Fibroblast of villous mesenchyme (primary cell): Measurements from ENCODE around the gene SREBF2. TPM values are rescaled to one million over a fixed set of nuclear protein-coding genes. Genes with fewer than 3 reads are reported as not detected.

Experiments
- DNase-seq: peaks from one replicate; pipeline ENCODE4 v3.0.0-alpha.2; 2010; ENCODE audit warnings: low read depth
- H3K4me3 ChIP-seq: 2 replicates; pipeline ENCODE4 v1.5.1; 2011; ENCODE audit warnings: low read depth, mild to moderate bottlenecking, low read length
- total RNA-seq: library from RNA; depleted of rRNA; stranded (reverse); fragments of >200 nt; gene quantifications from 2 replicates; pipeline ENCODE4 v1.2.3, GENCODE V29; 2012
- TF ChIP-seq, protein P1 (sequence below): IDR thresholded peaks from 2 replicates; pipeline ENCODE4 v1.5.1; 2012; ENCODE audit warnings: low read depth, mild to moderate bottlenecking, low read length; ENCODE audit not compliant: insufficient read depth

The SREBF2 gene
- total RNA-seq, 1 donor = 83.3 TPM

DNA sequence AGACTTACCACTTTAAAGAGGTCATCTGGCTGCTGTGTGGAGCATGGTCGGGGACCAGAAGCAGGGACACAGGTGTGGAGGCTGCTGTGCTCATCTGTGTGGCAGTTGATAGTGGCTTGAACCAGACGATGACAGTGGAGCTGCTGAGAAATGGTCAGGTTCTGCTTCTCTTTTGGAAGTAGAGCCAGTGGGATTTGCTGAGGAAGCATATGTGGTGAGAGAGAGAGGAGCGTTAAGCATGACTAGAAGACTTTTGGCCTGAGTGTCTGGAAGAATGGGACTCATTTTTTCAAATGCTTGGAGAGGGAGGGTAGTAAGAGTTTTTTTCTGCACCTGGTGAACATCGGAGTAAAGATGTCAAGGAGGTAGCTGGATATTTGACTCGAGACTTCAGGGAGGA lies 12.5 kb upstream of the SREBF2 start:
- no peak overlapping the region for H3K4me3 ChIP-seq
- no peak for DNase-seq
- TF ChIP-seq, protein P1, sequence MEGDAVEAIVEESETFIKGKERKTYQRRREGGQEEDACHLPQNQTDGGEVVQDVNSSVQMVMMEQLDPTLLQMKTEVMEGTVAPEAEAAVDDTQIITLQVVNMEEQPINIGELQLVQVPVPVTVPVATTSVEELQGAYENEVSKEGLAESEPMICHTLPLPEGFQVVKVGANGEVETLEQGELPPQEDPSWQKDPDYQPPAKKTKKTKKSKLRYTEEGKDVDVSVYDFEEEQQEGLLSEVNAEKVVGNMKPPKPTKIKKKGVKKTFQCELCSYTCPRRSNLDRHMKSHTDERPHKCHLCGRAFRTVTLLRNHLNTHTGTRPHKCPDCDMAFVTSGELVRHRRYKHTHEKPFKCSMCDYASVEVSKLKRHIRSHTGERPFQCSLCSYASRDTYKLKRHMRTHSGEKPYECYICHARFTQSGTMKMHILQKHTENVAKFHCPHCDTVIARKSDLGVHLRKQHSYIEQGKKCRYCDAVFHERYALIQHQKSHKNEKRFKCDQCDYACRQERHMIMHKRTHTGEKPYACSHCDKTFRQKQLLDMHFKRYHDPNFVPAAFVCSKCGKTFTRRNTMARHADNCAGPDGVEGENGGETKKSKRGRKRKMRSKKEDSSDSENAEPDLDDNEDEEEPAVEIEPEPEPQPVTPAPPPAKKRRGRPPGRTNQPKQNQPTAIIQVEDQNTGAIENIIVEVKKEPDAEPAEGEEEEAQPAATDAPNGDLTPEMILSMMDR = no peak

DNA sequence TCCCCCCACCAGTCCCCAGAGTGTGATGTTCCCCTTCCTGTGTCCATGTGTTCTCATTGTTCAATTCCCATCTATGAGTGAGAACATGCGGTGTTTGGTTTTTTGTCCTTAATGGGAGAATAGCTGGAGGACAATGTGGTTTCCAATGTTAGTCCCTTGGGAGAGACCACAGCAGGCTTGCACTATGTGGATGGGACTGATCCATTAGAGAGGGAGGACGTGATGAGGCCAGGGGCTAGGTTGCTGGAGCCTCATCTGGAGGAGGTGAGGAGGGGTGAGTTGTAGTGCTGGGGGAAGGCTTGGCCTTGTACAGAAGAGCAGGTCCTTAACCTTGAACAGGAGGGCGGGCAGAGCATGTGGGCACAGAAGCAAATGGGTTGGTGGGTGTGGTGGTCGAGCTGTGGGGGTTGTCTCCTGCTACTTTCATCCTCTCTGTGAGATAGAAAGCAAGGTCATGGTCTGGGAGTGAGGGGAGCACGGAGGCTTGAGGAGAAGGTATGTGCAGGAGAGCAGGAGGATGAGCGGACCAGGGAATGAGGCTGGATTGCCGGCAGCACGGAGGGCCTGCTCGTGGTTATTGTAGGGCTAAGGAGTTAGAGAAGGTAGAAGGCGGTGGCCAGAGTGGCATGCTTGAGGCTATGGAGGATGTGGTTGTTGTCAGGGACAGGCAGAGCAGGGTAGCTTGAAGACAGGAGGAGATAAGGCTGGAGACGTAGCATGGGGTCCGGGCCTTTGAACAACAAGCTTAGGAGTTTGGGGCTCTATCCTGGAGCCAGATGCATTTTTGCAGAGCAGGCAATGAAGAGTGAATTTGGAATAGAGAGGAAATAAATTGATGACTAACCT lies 11.2 kb upstream of the SREBF2 start:
- TF ChIP-seq, protein P1 = no peak
- DNase-seq = no peak

DNA sequence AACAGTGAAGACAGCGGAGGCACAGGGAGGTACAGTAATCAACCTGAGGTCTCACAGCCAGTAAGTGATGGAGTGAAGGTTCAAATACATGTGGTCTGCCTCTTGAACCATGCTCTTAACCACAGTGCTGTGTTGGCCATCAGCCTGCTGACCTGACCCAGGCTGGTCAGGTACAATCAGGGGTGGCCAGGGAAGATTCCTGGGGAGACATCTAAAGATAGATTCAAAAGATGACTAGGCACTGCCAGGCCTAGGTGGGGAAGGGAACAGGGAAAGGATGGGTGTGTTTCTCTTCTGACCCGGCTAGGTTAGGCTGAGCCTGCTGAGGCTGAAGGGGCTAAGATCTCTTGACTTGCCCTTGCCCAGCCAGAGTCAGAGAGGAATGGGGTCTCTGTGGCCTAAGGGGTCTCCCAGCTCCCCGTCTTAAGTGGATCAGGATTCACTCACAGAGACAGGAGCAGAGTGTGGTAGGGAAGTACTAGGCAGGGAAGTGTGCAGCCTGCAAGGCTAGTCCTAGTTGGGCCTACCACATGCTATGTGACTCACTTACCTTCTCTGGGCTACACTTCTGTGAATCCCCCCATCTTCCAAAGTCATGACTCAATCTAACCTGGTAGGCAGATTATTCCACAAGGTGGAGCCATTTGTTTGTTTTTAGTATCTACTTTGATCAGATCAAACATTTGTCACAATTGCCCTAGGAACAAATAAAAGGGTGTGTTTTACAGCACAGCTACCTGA lies 10.4 kb upstream of the SREBF2 start:
- no peak overlapping the region for H3K4me3 ChIP-seq
- TF ChIP-seq, protein P1 = peak; percentile 57
- DNase-seq = peak; percentile 71

More for the DNA sequence above, 11.2 kb upstream of the SREBF2 start:
- no peak overlapping the region for H3K4me3 ChIP-seq

DNA sequence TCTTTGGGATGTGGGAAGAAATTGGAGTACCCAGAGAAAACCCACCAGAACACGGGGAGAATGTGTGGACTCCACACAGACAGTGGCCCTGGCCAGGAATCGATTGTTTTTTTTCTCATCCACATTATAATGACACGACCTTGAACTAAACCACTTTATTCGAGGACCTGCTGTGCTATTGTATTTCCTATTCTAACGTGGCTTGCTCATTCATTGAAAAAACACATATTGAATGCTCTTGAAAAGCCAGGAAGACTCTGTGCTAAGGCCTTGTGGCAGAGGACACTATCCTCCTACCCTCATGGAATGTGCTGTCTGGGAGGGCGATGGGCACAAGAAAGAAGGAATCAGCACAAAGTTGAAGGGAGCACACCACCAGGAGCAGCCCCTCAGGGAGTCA lies 9.1 kb upstream of the SREBF2 start:
- TF ChIP-seq, protein P1 = no peak

DNA sequence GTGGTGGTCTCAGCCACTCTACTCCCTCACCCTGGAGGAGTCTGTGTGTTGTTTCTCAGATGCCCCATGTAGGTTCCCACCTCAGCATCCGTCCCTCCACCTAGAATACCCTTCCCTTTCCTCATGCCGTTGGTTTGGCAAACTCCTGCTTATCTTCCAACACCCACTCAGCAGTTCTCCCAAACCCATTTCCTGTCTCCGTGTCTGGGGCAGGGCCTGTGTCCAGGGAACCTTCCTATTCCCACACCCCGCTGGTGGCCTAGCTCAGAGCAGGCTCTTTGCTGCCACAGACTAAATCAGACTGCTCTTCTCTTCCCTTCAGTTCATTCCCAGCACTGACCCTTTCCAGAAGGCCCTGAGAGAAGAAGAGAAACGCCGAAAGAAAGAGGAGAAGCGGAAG lies 7.5 kb upstream of the SREBF2 start:
- TF ChIP-seq, protein P1 = no peak
- DNase-seq = peak; percentile 76

More for the DNA sequence above, 9.1 kb upstream of the SREBF2 start:
- H3K4me3 ChIP-seq = no peak overlapping the region
- DNase-seq = no peak

DNA sequence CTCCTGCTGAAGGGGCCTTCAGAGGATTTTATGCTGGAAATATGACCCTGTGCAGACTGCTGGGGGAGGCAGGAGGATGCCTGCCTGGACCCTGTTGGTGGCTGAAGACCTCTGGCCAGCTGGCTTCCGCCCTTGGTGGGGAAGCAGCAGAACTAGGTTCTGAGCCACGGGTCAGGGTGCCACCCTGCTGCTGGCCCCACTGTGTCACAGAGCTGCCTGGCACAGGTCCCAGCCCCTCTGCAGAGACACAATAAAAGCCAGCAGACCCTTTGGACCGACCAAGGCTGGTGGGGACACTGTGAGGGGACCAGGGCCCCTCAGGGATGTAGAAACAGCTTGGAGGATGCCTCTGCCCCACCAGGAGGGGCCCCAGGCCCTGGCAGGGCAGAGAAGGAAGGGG lies 6.9 kb upstream of the SREBF2 start:
- DNase-seq = no peak
- no peak overlapping the region for H3K4me3 ChIP-seq
- TF ChIP-seq, protein P1 = no peak

More for the DNA sequence above, 7.5 kb upstream of the SREBF2 start:
- H3K4me3 ChIP-seq = no peak overlapping the region
